Right lung (tissue), 10 donors: ENCODE measurements around the gene NLRC3. TPM values are rescaled to one million over a fixed set of nuclear protein-coding genes. Genes with fewer than 3 reads are reported as not detected.
A peak's percentile ranks its signal among the peaks of the same experiment; 100 is the strongest.
"Not testable (repeated sequence)": the region's sequence is repeated elsewhere in the genome, so short reads cannot be mapped to it uniquely, and the experiment has no call there.

ENCODE experiments used
- DNase-seq, 2 donors: peaks; one replicate each; pipeline ENCODE4 v3.0.0-alpha.2; 2013
- long read RNA-seq, 8 donors: transcript quantifications; one replicate each; lab custom pipeline, GENCODE V29; 2026
- polyA plus RNA-seq, 5 donors: library from polyadenylated mRNA; unstranded; fragments of 120-200 nt; gene quantifications; one replicate each; pipeline versions ENCODE4 v1.2.1 to v1.2.3, GENCODE V29; 2013; ENCODE audit warnings: inconsistent platforms in 1 of 5, low replicate concordance in 1 of 5; ENCODE audit not compliant: insufficient read length in 5 of 5, insufficient read depth in 1 of 5

The NLRC3 gene, protein sequence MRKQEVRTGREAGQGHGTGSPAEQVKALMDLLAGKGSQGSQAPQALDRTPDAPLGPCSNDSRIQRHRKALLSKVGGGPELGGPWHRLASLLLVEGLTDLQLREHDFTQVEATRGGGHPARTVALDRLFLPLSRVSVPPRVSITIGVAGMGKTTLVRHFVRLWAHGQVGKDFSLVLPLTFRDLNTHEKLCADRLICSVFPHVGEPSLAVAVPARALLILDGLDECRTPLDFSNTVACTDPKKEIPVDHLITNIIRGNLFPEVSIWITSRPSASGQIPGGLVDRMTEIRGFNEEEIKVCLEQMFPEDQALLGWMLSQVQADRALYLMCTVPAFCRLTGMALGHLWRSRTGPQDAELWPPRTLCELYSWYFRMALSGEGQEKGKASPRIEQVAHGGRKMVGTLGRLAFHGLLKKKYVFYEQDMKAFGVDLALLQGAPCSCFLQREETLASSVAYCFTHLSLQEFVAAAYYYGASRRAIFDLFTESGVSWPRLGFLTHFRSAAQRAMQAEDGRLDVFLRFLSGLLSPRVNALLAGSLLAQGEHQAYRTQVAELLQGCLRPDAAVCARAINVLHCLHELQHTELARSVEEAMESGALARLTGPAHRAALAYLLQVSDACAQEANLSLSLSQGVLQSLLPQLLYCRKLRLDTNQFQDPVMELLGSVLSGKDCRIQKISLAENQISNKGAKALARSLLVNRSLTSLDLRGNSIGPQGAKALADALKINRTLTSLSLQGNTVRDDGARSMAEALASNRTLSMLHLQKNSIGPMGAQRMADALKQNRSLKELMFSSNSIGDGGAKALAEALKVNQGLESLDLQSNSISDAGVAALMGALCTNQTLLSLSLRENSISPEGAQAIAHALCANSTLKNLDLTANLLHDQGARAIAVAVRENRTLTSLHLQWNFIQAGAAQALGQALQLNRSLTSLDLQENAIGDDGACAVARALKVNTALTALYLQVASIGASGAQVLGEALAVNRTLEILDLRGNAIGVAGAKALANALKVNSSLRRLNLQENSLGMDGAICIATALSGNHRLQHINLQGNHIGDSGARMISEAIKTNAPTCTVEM
- polyA plus RNA-seq, result 1 to 10 TPM; 2.5 to 4.1 (median 3.7) TPM
- long read RNA-seq, donor 1, result 0 reads
- long read RNA-seq, donor 2, result 0 reads
- long read RNA-seq, donor 3, result 0 reads
- long read RNA-seq, donor 4, full-length matches to known transcripts, result 1 of 1 reads
- long read RNA-seq, donor 4, partial matches to known transcripts, result 0 of 1 reads
- long read RNA-seq, donor 4, other reads (novel, unspliced or antisense), result 0 of 1 reads
- long read RNA-seq, donor 5, full-length matches to known transcripts, result 1 of 1 reads
- long read RNA-seq, donor 5, partial matches to known transcripts, result 0 of 1 reads
- long read RNA-seq, donor 5, other reads (novel, unspliced or antisense), result 0 of 1 reads
- long read RNA-seq, donor 6, result 0 reads
- long read RNA-seq, donor 7, result 0 reads
- long read RNA-seq, donor 8, result 0 reads

DNA sequence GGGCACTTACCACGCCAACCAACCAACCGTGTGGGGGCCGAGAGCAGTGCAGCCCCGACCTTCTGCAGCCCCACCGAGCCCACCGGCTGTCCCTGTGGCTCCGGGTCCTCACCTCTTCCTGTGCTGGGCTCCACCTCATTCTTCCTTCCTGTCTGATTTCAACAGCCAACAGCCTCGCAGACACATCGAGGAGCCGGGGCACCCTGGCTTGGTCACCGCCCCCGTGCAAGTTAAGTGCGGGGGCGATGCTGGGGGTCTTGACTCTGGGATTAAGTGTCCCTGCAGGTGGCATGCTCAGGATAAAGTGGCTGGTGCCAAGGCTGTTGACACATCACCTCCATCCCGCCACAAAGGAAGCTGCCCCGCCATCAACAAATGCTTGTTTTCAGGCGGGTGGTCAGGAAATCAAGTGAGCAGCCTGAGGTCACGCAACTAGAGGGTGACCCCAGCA is at the start of gene NLRC3:
Gene NLRC3 (minus strand): TSS at position 102 of the 451 bp plus-strand sequence. CDS start 12,367 bp downstream, outside the sequence.
- no peak for DNase-seq

DNA sequence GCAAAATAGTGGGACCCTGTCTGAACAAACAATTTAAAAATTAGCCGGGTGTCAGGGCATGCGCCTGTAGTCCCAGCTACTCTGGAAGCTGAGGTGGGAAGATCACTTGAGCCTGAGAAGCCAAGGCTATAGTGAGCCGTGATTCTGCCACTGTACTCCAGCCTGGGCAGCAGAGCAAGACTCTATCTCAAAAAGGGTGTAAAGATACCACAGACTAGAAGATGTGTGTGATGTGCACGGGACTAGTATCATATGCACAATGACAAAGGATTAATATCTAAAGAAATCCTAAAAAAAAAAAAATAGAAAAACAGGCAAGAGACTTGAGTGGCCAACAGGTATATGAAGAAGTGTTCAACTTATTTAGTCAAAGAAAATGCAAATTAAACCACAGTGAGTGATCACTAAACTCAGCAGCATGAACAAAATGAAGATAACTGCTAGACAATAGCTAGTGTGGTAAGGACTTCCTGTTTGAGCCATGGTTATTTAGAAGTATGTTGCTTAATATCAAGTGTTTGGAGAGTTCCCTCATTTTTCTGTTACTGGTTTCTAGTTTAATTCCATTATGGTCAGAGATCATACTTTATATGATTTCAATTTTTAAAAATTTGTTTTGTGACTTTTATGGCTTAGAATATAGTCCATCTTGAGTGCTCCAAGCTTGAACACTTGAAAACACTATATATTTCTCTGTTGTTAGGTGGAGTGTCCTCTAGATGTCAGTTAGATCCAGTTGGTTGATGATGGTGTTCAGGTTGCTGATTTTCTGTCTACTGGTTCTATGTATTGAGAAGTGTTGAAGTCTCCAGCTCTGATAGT is 48.9 kb upstream of the NLRC3 start:
- no peak for DNase-seq

DNA sequence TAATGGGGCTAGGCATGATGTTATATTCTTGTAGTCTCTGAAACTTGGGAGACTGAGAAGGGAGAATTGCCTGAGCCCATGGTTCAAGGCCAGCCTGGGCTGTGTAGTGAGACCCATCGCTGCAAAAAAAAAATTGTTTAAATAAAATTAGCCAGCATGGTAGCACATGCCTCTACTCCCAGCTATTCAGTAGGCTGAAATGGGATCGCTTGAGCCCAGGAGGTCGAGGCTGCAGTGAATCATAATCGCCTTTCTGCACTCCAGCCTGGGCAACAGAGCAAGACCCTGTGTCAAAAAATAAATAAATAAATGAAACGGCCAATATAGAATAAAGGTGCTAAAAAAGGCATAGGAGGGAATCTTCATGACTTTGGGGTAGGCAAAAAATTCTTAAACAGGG is 48.1 kb upstream of the NLRC3 start:
- no peak for DNase-seq

DNA sequence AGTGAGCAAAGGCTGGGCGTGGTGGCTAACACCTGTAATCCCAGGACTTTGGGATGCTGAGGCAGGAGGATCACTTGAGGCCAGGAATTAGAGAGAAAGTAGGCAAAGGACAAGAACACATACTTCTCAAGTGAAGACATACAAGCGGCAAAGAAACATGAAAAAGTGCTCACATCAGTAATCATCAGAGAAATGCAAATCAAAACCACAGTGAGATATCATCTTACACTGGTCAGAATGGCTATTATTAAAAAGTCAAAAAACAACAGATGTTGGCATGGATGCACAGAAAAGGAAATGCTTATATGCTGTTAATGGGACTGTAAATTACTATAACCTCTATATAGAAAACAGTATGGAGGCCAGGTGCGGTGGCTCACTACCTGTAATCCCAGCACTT is 46.4 kb upstream of the NLRC3 start:
- DNase-seq, result no peak

DNA sequence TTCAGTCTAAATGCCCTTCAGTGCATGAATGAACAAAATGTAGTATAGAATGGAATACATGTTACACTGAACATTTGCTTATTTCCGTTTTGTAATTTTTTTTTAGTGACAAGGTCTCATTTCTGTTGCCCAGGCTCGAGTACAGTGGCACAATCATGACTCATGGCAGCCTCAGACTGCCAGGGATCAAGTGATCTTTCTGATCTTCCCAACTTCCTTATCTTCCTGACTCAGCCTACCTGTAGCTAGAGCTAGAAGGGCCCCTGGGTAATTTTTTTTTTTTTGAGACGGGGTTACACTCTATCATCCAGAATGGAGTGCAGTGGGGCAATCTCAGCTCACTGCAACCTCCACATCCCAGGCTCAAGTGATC is 41.6 kb upstream of the NLRC3 start:
- no peak for DNase-seq

DNA sequence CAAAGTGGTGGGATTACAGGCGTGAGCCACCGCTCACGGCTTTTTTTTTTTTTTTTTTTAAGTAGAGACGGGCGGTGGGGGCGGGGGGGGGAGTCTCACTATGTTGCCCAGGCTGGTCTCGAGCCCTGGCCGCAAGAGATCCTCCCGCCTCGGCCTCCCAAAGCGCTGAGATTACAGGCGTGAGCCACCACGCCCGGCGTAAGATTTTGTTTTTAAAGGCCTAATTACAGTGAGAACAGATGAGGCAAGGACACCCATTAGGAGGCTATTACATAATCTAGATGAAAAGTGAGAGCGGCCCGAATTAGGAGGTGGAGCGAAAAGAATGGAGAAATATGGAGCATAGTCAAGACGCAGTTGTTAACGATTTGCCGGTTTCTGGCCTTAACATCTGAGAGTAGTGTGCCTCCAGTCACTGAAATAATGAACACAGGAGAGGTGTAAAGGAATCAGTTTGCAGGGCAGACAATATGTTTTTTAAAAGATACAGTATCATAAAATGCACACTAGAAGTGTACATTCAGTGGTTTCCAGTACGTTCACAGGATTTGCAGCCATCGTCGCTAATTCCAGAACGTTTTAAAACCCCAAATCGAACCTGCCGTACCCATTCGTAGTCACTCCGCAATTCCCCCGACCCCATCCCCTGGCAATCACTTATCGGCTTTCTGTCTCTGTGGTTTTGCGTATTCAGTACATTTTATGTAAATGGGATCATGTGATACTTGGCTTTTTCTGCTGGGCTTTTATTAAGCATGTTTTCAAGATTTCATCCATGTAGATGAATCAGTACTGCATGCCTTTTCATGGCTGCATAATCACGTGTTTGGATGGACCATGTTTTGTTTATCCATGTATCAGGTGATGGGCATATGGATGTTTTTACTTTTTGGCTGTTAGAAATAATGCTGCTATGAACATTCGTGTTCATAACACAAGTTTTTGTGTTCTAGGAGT is 35.6 kb upstream of the NLRC3 start:
- no peak for DNase-seq

DNA sequence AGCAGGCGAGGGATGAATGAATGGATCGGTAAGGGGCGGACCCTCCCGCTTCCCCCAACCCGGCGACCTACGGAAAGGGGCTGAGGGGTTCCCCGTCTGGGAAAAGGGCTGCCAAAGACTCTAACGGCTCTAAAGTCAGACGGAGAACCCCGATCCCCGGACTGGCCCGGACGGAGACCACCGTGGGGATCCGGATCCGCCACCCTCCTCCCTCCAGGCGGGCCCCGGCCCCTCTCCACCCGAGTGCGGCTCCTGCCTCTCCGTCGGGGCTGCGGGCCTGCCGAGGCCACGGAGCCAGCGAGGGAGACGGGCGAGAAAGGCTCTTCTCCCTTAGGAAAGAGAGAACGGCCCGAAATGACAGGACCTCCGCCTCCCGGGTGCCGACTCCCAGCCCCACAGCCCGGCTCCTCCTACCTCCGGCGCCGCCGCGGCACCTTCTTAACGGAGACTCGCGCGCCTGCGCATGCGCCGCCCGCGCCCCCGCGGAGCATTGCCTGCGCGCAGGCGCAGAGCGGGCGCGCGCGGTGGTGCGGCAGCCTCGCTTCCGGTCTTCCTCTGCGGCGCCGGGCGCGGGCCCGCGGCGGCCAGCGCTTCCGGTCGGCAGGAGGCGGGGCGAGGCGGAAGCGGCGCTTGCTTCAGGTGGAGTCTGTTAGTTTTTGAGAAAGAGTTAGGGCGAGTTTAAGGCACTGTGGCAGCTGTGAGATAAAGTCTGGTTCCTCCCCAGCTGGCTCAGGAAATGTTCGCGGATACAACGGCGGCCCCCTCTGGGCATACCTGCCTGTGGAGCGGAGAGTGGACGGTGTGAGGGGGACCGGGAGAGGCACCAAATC is 34.2 kb upstream of the NLRC3 start, which contains the start of gene SLX4:
Gene SLX4 (minus strand): TSS at position 461 of the 830 bp plus-strand sequence. CDS start 2,642 bp downstream, outside the sequence.
- peak; percentile 93 to 96 for DNase-seq

DNA sequence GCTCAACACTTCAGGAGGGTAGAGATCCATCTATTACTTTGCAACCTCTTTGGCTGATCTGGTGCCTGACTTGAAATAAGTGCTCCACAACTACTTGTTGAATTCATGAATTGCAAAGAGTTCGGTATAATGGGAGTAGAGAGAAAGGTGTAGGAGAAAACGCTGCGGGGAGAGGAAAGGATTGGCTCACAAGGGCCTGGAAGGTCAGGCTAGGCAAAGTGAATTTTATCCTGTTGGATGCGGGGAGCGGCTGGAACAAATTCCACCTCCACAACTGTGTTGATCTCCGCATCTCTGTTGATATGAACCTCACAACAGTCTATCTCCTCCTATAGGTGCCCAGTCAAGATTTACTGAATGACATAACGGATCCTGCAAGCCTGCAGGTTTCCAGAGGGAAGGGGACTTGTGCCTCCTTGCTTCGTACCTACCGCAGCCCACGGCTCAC is 33.5 kb upstream of the NLRC3 start:
- no peak for DNase-seq

DNA sequence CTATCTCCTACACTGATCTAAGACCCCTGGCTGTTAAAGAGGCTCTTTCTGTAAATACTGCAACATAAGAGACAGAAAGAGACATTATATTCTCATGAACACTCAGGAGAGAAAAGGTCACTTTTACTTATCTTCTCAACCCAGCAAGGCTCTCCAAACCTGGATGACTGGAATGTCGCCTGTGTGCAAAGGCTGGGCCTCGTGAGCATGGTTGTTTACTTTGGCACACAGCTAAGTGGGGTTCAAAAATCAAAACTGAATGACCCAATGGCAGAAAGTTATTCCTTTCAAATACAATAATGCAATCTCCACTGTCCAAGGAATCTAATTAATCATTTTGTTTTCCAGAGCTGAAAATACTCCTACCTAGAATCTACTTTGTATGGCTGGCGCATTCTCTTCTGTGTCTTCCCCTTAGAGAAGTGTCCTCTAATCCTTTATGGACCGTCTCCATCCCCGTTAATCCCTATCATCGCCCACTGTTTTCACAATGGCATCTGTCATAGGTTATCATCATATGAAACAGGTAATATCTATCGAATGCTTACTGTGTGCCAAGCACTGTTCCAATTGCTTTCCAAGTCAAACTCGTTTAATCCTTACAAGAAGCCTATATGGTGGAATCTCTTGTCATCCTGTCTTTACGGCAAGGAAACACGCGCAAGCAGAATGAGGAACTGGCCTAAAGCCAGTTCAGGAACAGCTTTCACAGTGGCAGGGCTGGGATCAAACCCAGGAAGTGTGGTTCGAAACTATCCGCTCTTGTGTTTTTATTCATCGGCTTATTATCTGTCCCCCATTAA is 32.9 kb upstream of the NLRC3 start:
- DNase-seq, result no peak

DNA sequence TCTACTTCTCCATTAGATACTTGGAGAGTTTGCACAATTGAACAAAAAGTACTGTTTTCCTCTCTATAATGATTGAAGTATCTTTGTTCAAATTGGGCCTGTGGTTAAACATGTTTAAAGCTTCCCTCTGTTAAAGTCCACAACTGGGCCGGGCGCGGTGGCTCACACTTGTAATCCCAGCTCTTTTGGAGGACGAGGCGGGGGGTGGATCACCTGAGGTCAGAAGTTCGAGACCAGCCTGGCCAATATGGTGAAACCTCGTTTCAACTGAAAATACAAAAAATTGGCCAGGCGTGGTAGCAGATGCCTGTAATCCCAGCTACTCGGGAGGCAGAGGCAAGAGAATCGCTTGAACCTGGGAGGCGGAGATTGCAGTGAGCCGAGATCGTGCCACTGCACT is 31.8 kb upstream of the NLRC3 start:
- DNase-seq, result not testable (repeated sequence)

DNA sequence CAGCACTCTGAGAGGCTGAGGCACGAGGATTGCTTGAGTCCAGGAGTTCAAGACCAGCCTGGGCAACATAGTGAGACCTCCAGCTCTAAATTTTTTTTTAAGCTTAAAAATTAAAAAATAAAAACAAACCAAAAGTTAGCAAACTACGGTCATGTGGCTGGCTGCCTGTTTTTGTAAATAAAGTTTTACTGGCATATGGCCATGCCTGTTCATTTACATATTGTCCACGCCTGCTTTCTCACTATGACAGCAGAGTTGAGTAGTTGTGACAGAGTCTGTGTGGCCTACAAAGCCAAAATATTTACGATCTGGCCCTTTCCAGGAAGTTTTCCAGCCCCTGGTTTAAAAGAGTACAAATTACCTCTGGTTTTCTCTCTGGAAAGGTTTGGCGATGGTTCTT is 30.9 kb upstream of the NLRC3 start:
- DNase-seq, result no peak

DNA sequence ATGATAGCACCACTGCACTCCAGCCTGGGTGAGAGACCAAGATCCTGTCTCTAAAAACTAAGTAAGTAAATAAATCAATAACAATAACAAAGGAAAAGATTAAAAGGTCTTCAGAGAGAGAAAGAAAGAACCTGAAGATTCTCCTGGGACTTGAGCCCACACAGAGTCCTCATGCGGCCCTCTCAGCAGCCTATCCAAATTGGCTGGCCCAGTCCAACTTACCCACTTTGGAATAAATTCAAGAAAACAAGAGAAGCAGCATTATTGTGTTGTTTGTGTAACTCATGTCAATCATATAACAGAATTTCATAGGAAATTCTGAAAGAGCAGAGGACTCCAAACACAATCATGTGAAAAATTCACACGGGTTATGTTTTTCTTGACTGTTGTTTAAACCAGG is 30.4 kb upstream of the NLRC3 start:
- no peak for DNase-seq

DNA sequence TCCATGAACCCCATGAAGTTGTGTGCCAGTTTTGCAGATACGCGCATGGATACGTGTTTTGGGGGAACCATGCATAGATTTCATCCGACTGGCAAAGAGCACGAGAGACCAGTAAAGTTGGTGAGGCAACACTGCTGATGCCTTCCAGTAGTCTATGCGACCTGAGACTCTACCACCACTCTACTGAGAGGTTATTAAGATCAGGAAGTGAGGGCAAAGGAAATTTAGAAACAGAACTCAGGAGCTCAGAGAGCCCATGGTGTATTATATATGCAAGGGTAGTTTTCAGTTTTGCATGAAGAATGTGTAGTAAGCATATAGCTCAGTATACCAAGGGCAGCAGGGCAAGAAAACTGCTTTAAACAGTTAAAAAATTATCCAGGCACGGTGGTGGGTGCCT is 30.0 kb upstream of the NLRC3 start:
- no peak for DNase-seq

DNA sequence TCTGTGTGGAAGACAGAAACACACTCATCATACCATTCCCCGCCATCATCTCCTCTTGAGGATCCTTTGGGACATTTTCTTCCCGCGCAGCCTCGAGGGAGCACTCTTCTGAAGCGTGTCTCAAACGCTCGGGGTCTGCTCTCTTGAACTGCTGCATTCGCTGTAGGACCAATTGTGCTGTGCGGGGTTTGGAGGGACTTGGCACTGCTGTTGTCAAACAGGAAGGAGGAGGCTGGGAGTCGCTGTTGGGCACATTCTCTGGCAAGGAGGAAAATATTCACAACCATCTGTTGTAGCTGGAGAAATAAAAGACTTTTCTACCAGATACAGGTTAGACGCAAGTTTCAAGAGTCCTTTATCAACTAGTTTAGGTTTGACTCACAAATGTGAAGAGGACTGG is 29.2 kb upstream of the NLRC3 start:
- DNase-seq, result no peak

DNA sequence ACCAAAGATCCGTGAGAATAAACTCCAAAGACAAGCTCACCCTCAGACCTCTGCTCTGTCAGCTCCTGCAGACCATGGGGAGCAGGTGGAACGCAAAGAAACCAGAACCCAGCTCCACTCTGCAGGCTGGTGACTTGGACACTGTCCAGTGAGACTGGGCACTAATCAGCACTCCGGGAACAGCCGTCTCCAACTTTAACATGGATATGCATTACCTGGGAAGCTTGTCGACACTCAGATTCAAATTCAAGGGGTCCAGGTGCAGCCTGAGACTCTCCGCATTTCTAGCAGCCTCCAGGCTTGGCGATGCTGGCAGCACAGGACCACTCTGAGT is 25.1 kb upstream of the NLRC3 start:
- no peak for DNase-seq

DNA sequence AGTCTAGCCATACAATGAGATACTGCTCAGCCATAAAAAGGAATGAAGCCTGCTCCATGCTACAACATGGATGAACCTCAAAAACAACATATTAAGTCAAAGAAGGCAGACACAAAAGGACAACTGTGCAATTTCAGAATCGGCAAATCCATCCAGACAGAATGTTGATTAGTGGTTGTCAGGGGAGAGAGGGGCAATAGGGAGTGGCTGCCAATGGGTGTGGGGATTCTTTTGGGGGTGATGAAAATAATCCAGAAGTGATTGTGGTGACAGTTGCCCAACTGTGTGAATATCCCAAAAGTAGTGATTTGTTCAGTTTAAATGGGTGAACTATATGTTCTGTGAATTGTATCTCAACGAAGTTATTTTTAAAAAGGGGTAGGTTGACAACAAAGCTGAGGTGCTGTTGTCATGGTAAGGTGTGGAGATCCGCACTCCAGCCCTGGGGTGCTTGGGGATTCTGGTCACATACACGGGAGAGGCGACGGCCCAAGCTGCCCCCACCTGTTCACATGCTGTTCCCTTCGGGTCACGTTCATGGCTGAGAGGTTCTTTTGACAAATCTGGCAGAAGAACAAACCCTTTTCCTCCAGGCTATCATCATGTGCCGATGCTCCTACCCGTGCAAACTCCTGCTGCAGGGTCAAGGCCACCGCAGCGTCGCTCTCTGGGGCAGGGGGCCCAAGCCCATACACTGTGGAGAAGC is 24.6 kb upstream of the NLRC3 start:
- no peak for DNase-seq

DNA sequence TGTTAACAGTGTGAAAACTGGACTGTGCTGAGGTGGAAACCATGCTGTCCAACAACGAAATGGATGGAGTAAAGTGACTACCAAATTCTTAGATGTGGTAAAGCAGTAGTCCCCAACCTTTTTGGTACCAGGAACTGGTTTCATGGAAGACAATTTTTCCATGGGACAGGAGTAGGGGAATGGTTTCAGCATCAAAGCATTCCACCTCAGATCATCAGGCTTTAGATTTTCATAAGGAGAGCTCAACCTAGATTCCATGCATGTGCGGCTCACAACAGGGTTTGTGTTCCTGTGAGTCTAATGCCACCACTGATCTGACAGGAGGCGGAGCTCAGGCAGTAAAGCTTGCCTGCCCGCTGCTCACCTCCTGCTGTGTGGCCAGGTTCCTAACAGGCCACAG is 22.7 kb upstream of the NLRC3 start:
- DNase-seq, result no peak
